Smooth muscle cell (in vitro differentiated cells): ENCODE results near the gene SPTB. TPM values are rescaled to one million over a fixed set of nuclear protein-coding genes. Genes with fewer than 3 reads are reported as not detected.

Source experiments
- DNase-seq: peaks from one replicate; lab custom pipeline; 2025; ENCODE audit not compliant: unreplicated experiment; lab: John Stamatoyannopoulos, UW
- H2AFZ ChIP-seq: fragments of 200-600 bp; sonication (generic); 2 replicates; pipeline ENCODE4 v1.6.0; 2016; ENCODE audit warnings: antibody characterized with exemption, low read depth, mild to moderate bottlenecking
- H3F3A ChIP-seq: fragments of 200-600 bp; sonication (generic); 2 replicates; pipeline ENCODE4 v1.6.0; 2017; ENCODE audit warnings: antibody characterized with exemption, low read depth
- H3K27ac ChIP-seq: fragments of 200-600 bp; sonication (generic); 2 replicates; pipeline ENCODE4 v1.5.1; 2016; ENCODE audit warnings: low read depth, mild to moderate bottlenecking
- H3K27me3 ChIP-seq: fragments of 200-600 bp; sonication (generic); 2 replicates; pipeline ENCODE4 v1.6.1; 2016; ENCODE audit warnings: low read depth, mild to moderate bottlenecking
- H3K36me3 ChIP-seq: fragments of 200-600 bp; sonication (generic); 2 replicates; pipeline ENCODE4 v1.5.1; 2016; ENCODE audit warnings: low read depth
- H3K4me1 ChIP-seq: fragments of 200-600 bp; sonication (generic); 2 replicates; pipeline ENCODE4 v1.5.1; 2016; ENCODE audit warnings: low read depth
- H3K4me2 ChIP-seq: fragments of 200-600 bp; sonication (generic); 2 replicates; pipeline ENCODE4 v1.6.0; 2016; ENCODE audit warnings: mild to moderate bottlenecking
- H3K4me3 ChIP-seq: fragments of 200-600 bp; sonication (generic); 2 replicates; pipeline ENCODE4 v1.5.1; 2016; ENCODE audit warnings: mild to moderate bottlenecking
- H3K79me2 ChIP-seq: fragments of 200-600 bp; sonication (generic); 2 replicates; pipeline ENCODE4 v1.6.0; 2016; ENCODE audit warnings: low read depth, mild to moderate bottlenecking
- H3K9ac ChIP-seq: fragments of 200-600 bp; sonication (generic); 2 replicates; pipeline ENCODE4 v1.6.0; 2016; ENCODE audit warnings: low read depth
- H3K9me3 ChIP-seq: fragments of 200-600 bp; sonication (generic); replicated peaks from 2 replicates; pipeline ENCODE4 v1.5.1; 2016; ENCODE audit warnings: low read depth
- H4K20me1 ChIP-seq: fragments of 200-600 bp; sonication (generic); 2 replicates; pipeline ENCODE4 v1.6.0; 2016; ENCODE audit warnings: low read depth
- WGBS: methylation state at CpG from one replicate; pipeline ENCODE4 v1.1.7; 2016; ENCODE audit warnings: low lambda C conversion rate; 5-methylcytosine and 5-hydroxymethylcytosine counted together
- polyA plus RNA-seq: library from polyadenylated mRNA; unstranded; fragments of >200 nt; fragmentation: Nextera tagmentation; extraction: Ambion mirVana; gene quantifications from 2 replicates; pipeline ENCODE4 v1.2.1, GENCODE V29; 2016
- total RNA-seq: library from RNA; depleted of rRNA; stranded (reverse); fragments of >200 nt; gene quantifications from 2 replicates; pipeline ENCODE4 v1.2.3, GENCODE V29; 2014
- TF ChIP-seq, protein P1 (sequence below): fragments of 200-600 bp; sonication (generic); IDR thresholded peaks from 2 replicates; pipeline ENCODE4 v1.5.1; 2017; ENCODE audit warnings: borderline replicate concordance, mild to moderate bottlenecking, antibody characterized with exemption; ENCODE audit not compliant: insufficient read depth, poor library complexity, severe bottlenecking

The SPTB gene
- total and polyA plus RNA-seq, 2 experiments from 2014 or later: 0.25 to 3.3 TPM

DNA sequence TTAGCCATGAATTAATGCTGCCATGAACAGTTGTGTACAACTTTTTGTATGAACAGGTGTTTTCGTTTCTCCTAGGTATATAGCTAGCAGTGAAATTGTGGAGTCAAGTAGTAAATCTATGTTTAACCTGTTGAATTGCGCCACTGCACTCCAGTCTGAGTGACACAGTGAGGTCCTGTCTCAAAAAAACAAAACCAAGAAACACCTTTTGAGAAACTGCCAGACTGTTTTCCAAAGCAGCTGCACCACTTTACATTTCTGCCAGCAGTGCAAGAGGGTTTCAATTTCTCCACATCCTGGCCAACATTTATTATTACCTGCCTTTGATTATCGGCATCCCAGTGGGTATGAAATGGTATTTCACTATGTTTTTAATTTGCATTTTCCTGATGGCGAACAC, 178.8 kb downstream of the SPTB start:
- H3F3A ChIP-seq: peaks cover 12% of the 10 kb centered on the region
- H3K36me3 ChIP-seq: no peaks in the 10 kb centered on the region
- no peaks in the 10 kb centered on the region for H3K27me3 ChIP-seq
- peaks cover 45% of the 10 kb centered on the region for H3K4me1 ChIP-seq
- no peak overlapping the region for H2AFZ ChIP-seq
- no peak overlapping the region for H3K4me2 ChIP-seq
- no peak overlapping the region for H3K4me3 ChIP-seq
- 89% methylated on average over 4 of the region's 4 CpGs for WGBS
- no peak for DNase-seq
- H3K9me3 ChIP-seq: no peaks in the 10 kb centered on the region
- TF ChIP-seq, protein P1, sequence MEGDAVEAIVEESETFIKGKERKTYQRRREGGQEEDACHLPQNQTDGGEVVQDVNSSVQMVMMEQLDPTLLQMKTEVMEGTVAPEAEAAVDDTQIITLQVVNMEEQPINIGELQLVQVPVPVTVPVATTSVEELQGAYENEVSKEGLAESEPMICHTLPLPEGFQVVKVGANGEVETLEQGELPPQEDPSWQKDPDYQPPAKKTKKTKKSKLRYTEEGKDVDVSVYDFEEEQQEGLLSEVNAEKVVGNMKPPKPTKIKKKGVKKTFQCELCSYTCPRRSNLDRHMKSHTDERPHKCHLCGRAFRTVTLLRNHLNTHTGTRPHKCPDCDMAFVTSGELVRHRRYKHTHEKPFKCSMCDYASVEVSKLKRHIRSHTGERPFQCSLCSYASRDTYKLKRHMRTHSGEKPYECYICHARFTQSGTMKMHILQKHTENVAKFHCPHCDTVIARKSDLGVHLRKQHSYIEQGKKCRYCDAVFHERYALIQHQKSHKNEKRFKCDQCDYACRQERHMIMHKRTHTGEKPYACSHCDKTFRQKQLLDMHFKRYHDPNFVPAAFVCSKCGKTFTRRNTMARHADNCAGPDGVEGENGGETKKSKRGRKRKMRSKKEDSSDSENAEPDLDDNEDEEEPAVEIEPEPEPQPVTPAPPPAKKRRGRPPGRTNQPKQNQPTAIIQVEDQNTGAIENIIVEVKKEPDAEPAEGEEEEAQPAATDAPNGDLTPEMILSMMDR: no peak
- peaks cover 5% of the 10 kb centered on the region for H4K20me1 ChIP-seq
- H3K9ac ChIP-seq: no peak overlapping the region
- peaks cover 12% of the 10 kb centered on the region for H3K79me2 ChIP-seq
- H3K27ac ChIP-seq: no peak overlapping the region

DNA sequence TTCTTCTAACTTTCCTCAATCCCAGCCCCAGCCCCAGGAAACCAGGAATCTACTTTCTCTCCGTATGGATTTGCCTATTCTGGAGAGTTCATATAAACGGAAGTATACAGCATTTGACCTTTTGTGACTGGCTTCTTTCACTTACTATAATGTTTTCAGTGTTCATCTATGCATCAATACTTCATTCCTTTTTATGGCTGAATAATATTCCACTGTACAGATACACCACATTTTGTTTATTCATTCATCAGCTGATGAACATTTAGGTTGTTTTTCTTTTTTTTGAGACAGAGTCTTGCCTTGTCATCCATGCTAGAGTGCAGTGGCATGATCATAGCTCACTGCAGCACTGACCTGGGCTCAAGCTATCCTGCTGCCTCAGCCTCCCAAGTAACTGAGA, 179.4 kb downstream of the SPTB start:
- TF ChIP-seq, protein P1: no peak
- no peak overlapping the region for H3K4me2 ChIP-seq
- no peaks in the 10 kb centered on the region for H3K27me3 ChIP-seq
- no peaks in the 10 kb centered on the region for H3K9me3 ChIP-seq
- peaks cover 10% of the 10 kb centered on the region for H3K79me2 ChIP-seq
- DNase-seq: no peak
- H3F3A ChIP-seq: peaks cover 6% of the 10 kb centered on the region
- H2AFZ ChIP-seq: no peak overlapping the region
- no peaks in the 10 kb centered on the region for H3K36me3 ChIP-seq
- 90% methylated on average over 2 of the region's 2 CpGs for WGBS
- no peaks in the 10 kb centered on the region for H4K20me1 ChIP-seq
- H3K9ac ChIP-seq: no peak overlapping the region
- no peak overlapping the region for H3K27ac ChIP-seq
- H3K4me3 ChIP-seq: no peak overlapping the region
- peaks cover 39% of the 10 kb centered on the region for H3K4me1 ChIP-seq

DNA sequence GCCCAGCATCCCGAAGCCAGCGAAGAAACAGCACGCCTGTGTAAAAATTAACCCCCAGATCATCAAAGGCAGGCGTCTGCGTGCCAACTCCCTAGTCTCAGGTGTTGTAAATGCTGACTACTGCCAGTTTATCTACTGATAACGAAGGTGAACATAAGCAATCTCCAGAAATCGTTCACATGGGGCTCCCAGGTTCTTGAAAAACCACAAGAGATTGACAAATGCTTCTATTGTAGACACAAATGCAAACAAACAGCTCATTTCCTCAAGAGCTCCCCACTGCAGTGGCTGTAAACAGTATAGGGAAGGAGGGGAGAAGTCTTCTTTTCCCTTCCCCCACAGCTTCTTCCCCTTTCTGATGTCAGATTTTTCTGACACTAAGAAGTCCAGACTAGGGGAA, 180.8 kb downstream of the SPTB start:
- WGBS: 49% methylated on average over 7 of the region's 7 CpGs
- H3F3A ChIP-seq: peaks cover 2% of the 10 kb centered on the region
- no peak for DNase-seq
- H3K27ac ChIP-seq: no peak overlapping the region
- H4K20me1 ChIP-seq: no peaks in the 10 kb centered on the region
- H3K4me1 ChIP-seq: peaks cover 34% of the 10 kb centered on the region
- no peak overlapping the region for H3K4me2 ChIP-seq
- peak overlapping the region; percentile 13 for H2AFZ ChIP-seq
- TF ChIP-seq, protein P1: no peak
- no peaks in the 10 kb centered on the region for H3K9me3 ChIP-seq
- H3K4me3 ChIP-seq: no peak overlapping the region
- no peaks in the 10 kb centered on the region for H3K36me3 ChIP-seq
- H3K9ac ChIP-seq: no peak overlapping the region
- no peaks in the 10 kb centered on the region for H3K27me3 ChIP-seq
- H3K79me2 ChIP-seq: no peaks in the 10 kb centered on the region

DNA sequence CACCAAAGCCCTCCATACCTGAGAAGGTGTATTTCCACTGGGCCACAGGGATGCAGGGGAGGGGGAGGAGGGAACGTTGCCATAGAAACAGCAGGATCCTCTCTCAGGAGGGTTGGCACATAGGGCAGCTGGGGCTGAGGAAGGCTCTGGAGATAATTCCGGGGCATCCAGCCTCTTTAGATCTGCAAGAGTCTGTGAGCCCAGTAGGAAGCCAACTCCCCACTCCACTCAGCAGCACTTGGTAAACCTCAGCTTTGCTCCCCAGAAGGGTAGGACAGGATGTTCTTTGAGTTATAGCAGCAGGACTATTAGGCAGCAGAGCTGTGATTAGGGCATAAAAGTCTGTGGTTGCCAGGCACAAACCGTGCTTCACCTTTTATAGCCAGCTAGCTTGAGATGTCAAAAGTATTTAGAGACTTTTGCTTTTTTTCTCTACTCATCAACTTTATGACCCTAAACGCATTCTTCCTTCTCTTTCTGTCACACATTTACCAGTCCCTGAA, 183.3 kb downstream of the SPTB start:
- Histone ChIP-seq H3K27me3 (no peaks in the 10 kb centered on the region), H3K4me3 (no peak overlapping the region), H3K36me3 (no peaks in the 10 kb centered on the region), H2AFZ (no peak overlapping the region), H3K4me1 (peaks cover 9% of the 10 kb centered on the region), H3K9ac (no peak overlapping the region), H3F3A (no peaks in the 10 kb centered on the region), H3K79me2 (no peaks in the 10 kb centered on the region), H3K4me2 (no peak overlapping the region), H3K9me3 (no peaks in the 10 kb centered on the region), H4K20me1 (no peaks in the 10 kb centered on the region), H3K27ac (no peak overlapping the region)
- no peak for DNase-seq
- TF ChIP-seq, protein P1: no peak
- WGBS: 60% methylated on average over 4 of the region's 4 CpGs
